ENCODE measurements around the gene TOR2A. TPM values are rescaled to one million over a fixed set of nuclear protein-coding genes. Genes with fewer than 3 reads are reported as not detected.

TOR2A gene
- total and polyA plus RNA-seq, 9 of the 15 experiments (the other 6 are each of a cell fraction or from before 2014, with no cell fraction given): 0.80 to 25.9 (median 11.1) TPM

- TF ChIP-seq KDM2B (CRISPR knock-in tag; IDR thresholded peaks at IDR 0.05) (no peak), NEUROD1 (IDR thresholded peaks at IDR 0.05; ENCODE audit: borderline replicate concordance, low read depth, low read length, partially characterized antibody) (peak; percentile 33), CEBPB (tag; IDR thresholded peaks at IDR 0.05) (peak; percentile 87), ZNF584 (CRISPR knock-in tag; IDR thresholded peaks at IDR 0.05; ENCODE audit: low read depth) (0 out of 2 replicates have a peak, but pooled peaks have one; percentile 53), ZC3H8 (IDR thresholded peaks at IDR 0.05) (no peak), BMI1 (IDR thresholded peaks at IDR 0.05; ENCODE audit: low read length) (no peak), BRD9 (IDR thresholded peaks at IDR 0.05; ENCODE audit: low read depth, partially characterized antibody) (peak; percentile 35), ZNF253 (CRISPR knock-in tag; conservative IDR thresholded peaks at IDR 0.05) (no peak), ZNF76 (CRISPR knock-in tag; IDR thresholded peaks at IDR 0.05; ENCODE audit: borderline replicate concordance) (no peak), ZNF311 (CRISPR knock-in tag; IDR thresholded peaks at IDR 0.05) (no peak), RUNX1 (IDR thresholded peaks at IDR 0.05; ENCODE audit: low read depth) (no peak), MCM5 (IDR thresholded peaks at IDR 0.05; ENCODE audit: low read depth) (no peak), ZBTB49 (CRISPR knock-in tag; IDR thresholded peaks at IDR 0.05; ENCODE audit: borderline replicate concordance) (no peak), MAZ (CRISPR knock-in tag; conservative IDR thresholded peaks at IDR 0.05 in 1 of 2, IDR thresholded peaks at IDR 0.05 in 1 of 2) (peak in 1 of 2 experiments; percentile 52; a peak in 1 of 4 replicates), HMGN3 (IDR thresholded peaks at IDR 0.05; ENCODE audit: borderline replicate concordance, extremely low read depth, insufficient read length, low read depth, low read length) (peak; percentile 32), DACH1 (IDR thresholded peaks at IDR 0.05; ENCODE audit: partially characterized antibody) (no peak), CTCFL (IDR thresholded peaks at IDR 0.05; ENCODE audit: borderline replicate concordance, insufficient read depth, low read depth, low read length, poor library complexity, severe bottlenecking) (no peak), NR1H2 (CRISPR knock-in tag; IDR thresholded peaks at IDR 0.05) (no peak), E4F1 (CRISPR knock-in tag; IDR thresholded peaks at IDR 0.05; ENCODE audit: borderline replicate concordance) (no peak), EP300 (IDR thresholded peaks at IDR 0.05; ENCODE audit: low read length) (peak; percentile 51; the same call in 1 of the 2 replicates), CCNT2 (IDR thresholded peaks at IDR 0.05; ENCODE audit: borderline replicate concordance, extremely low read depth, insufficient read length, low read depth, low read length) (no peak), RBM14 (IDR thresholded peaks at IDR 0.05; ENCODE audit: borderline replicate concordance, insufficient read depth, low read depth, low read length) (no peak)
Observed at GRCh38 chr9:127758843-127759242, 23.7 kb upstream of the TOR2A start (continued).
